Parathyroid adenoma (tissue), 2 donors: Measurements from ENCODE around the gene SORBS1.

Experiments used
- H2AFZ ChIP-seq: fragments of 300-600 bp; sonication (generic); one replicate; pipeline ENCODE4 v1.7.0; 2017; ENCODE audit warnings: antibody characterized with exemption, mild to moderate bottlenecking
- H3K27ac ChIP-seq: fragments of 300-600 bp; sonication (generic); one replicate; pipeline ENCODE4 v1.7.0; 2017
- H3K27me3 ChIP-seq: fragments of 300-600 bp; sonication (generic); one replicate; pipeline ENCODE4 v1.7.0; 2017; ENCODE audit warnings: low read length; ENCODE audit not compliant: control insufficient read depth, insufficient read depth
- H3K36me3 ChIP-seq: fragments of 300-600 bp; sonication (generic); one replicate; pipeline ENCODE4 v1.7.0; 2017; ENCODE audit warnings: low read length; ENCODE audit not compliant: control insufficient read depth, insufficient read depth
- H3K4me1 ChIP-seq: fragments of 300-600 bp; sonication (generic); one replicate; pipeline ENCODE4 v1.7.0; 2017; ENCODE audit warnings: control low read depth
- H3K4me2 ChIP-seq: fragments of 300-600 bp; sonication (generic); one replicate; pipeline ENCODE4 v1.7.0; 2017; ENCODE audit warnings: low read length
- H3K4me3 ChIP-seq: fragments of 300-600 bp; sonication (generic); one replicate; pipeline ENCODE4 v1.7.0; 2017; ENCODE audit warnings: low read depth, low read length
- H3K79me2 ChIP-seq: fragments of 300-600 bp; sonication (generic); one replicate; pipeline ENCODE4 v1.7.0; 2017; ENCODE audit warnings: control low read depth
- H3K9ac ChIP-seq: fragments of 300-600 bp; sonication (generic); one replicate; pipeline ENCODE4 v1.7.0; 2017; ENCODE audit warnings: mild to moderate bottlenecking
- H3K9me3 ChIP-seq: fragments of 300-600 bp; sonication (generic); one replicate; pipeline ENCODE4 v1.7.0; 2017; ENCODE audit warnings: low read length; ENCODE audit not compliant: control insufficient read depth
- TF ChIP-seq, protein P1 (sequence below): fragments of 300-600 bp; sonication (generic); IDR thresholded peaks from one replicate; pipeline ENCODE4 v1.7.0; 2017; ENCODE audit warnings: antibody characterized with exemption, mild to moderate bottlenecking
- donor health status: primary hyperparathyroidism.

The SORBS1 gene

DNA sequence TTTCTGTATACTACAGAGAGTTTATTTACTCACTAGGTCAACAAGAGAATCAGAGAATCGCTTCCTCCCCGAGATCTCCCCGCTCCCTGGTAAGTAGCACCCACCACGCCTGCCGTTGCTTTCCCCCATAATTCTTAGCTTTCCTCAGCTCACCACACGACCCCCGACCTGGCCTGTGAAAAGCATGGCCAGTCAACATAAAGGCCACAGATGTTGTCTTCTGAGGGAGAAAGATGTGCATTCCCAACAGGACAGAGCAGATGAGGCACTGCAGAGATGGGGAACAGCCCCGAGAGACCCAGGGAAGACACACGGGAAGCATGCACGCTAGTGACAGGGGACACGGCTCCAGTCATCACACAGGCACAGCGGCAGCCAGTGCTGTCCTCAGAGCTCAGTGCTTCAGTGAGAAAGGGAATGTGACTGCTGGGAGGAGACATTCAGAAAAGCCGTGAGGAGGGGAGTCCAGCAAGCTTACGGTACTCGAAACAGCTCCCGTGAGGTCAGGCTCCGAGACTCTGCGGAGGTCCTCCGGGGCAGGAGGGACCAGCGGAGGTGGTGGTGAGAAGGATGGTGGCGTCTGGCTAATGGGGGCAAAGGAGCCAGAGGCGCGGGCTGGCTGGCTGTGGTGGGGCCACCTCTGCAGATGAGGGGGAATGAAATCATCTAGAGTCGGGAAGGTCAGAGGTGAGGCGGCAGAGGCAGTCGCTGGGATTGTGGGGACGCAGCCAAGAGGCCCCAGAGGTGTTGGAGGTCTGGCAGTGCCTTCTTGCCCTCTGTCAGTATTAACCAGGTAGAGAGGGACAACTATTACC lies 146.9 kb downstream of the SORBS1 start:
- Histone ChIP-seq H3K4me1 (no peaks in the 10 kb centered on the region), H3K27me3 (no peaks in the 10 kb centered on the region), H3K4me2 (no peak overlapping the region), H3K27ac (no peak overlapping the region), H3K4me3 (no peak overlapping the region), H3K9ac (no peak overlapping the region), H3K79me2 (no peaks in the 10 kb centered on the region), H2AFZ (no peak overlapping the region), H3K9me3 (no peaks in the 10 kb centered on the region), H3K36me3 (no peaks in the 10 kb centered on the region)
- TF ChIP-seq, protein P1, sequence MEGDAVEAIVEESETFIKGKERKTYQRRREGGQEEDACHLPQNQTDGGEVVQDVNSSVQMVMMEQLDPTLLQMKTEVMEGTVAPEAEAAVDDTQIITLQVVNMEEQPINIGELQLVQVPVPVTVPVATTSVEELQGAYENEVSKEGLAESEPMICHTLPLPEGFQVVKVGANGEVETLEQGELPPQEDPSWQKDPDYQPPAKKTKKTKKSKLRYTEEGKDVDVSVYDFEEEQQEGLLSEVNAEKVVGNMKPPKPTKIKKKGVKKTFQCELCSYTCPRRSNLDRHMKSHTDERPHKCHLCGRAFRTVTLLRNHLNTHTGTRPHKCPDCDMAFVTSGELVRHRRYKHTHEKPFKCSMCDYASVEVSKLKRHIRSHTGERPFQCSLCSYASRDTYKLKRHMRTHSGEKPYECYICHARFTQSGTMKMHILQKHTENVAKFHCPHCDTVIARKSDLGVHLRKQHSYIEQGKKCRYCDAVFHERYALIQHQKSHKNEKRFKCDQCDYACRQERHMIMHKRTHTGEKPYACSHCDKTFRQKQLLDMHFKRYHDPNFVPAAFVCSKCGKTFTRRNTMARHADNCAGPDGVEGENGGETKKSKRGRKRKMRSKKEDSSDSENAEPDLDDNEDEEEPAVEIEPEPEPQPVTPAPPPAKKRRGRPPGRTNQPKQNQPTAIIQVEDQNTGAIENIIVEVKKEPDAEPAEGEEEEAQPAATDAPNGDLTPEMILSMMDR = no peak

DNA sequence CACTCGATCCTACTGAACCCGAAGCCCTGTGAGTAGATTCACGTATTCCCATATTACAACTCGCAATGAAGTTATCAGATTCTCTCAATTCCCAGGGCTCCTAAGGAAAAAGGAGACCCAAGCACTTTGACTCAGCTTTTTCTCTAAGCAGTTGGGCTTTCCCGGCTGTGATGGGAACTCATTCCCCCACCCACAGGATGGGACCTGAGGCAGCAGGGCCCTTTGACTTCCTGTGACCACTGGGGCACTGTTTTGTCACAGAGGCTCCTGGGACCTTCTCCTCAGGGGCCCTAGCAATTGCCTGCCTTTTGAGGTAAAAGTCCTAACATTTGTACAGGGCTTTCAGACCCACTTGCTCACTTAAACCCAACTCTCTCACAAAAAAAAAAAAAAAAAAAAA lies 147.6 kb downstream of the SORBS1 start:
- TF ChIP-seq, protein P1 = no peak
- Histone ChIP-seq H2AFZ (no peak overlapping the region), H3K4me3 (no peak overlapping the region)

DNA sequence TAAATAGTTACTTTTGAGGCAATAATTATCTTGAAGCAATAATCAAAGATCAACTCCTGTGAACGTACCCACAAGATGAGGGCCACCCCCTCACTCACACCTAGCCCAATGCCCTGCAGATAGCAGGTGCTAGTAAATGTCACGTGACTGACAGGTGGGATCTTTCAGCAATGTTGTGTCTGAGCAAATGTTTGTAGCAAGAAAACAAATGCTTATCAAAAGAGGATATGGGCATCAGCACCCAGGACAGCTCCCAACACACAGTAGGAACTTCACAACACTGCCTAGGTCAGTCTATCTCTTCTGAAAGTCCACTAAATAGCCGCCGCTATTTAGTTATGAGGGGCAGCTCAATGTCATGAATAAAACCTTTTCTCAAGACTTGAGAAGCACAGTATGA lies 149.5 kb downstream of the SORBS1 start:
- no peak overlapping the region for H3K4me3 ChIP-seq
- TF ChIP-seq, protein P1 = no peak

More for the DNA sequence above, 147.6 kb downstream of the SORBS1 start:
- Histone ChIP-seq H3K9ac (no peak overlapping the region), H3K27me3 (no peaks in the 10 kb centered on the region), H3K36me3 (no peaks in the 10 kb centered on the region), H3K79me2 (no peaks in the 10 kb centered on the region), H3K4me2 (no peak overlapping the region), H3K4me1 (no peaks in the 10 kb centered on the region), H3K27ac (no peak overlapping the region), H3K9me3 (no peaks in the 10 kb centered on the region)

DNA sequence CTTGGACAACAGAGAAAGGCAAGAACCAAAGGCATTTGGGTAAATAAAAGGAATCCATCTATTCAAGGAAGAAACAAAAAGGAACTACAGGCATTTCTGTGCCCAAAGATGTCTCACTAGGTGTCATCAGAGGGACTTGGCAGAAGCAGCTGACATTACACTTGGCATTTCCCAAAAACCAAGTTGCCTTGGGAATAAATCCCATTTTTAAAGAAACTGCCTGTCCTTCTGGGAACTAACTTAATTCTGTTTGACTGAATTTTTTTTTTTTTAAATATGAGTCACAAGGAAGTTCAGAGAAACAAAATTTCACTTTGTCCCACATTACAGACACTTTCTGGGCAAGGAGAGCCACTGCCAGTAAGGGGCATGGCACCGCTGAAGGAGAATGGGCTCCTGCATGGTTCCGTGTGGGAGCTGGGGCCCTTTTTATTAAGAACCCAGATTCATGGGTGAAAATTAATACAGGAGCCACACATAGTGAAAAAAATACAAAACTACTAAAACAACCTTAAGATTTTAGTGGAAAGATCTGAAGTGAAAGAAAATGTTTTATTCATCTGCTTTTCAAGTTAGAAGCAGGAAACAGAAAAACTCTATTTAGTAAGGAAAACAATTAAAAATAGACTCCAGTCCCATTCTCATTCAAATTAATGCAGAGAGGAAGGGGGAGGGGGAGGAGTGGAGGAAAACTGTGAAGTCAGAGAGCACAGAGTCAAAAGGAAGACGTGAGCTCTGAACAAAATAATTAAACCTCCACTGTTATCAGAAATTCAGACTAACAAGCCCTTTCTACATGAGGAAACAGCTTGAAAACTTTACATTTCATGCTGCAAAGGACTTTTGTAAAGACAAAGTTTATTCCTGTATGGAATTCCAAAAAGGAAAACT lies 151.9 kb downstream of the SORBS1 start:
- TF ChIP-seq, protein P1 = no peak
- H3K9ac ChIP-seq = no peak overlapping the region
- peak overlapping the region; percentile 43 for H3K27ac ChIP-seq
- no peaks in the 10 kb centered on the region for H3K9me3 ChIP-seq
- no peak overlapping the region for H2AFZ ChIP-seq
- H3K4me3 ChIP-seq = no peak overlapping the region
- no peaks in the 10 kb centered on the region for H3K27me3 ChIP-seq
- H3K36me3 ChIP-seq = no peaks in the 10 kb centered on the region
- no peaks in the 10 kb centered on the region for H3K4me1 ChIP-seq
- peaks cover 3% of the 10 kb centered on the region for H3K79me2 ChIP-seq
- H3K4me2 ChIP-seq = no peak overlapping the region

More for the DNA sequence above, 149.5 kb downstream of the SORBS1 start:
- H3K9me3 ChIP-seq = no peaks in the 10 kb centered on the region
- H3K4me1 ChIP-seq = no peaks in the 10 kb centered on the region
- H3K27me3 ChIP-seq = no peaks in the 10 kb centered on the region
- H3K9ac ChIP-seq = no peak overlapping the region
- no peak overlapping the region for H3K27ac ChIP-seq
- H2AFZ ChIP-seq = no peak overlapping the region
- H3K79me2 ChIP-seq = no peaks in the 10 kb centered on the region
- no peaks in the 10 kb centered on the region for H3K36me3 ChIP-seq
- H3K4me2 ChIP-seq = no peak overlapping the region
